Adrenal gland (tissue), 5 donors: ENCODE measurements around the gene MIER3.

Source experiments
- CTCF ChIP-seq, 6 experiments: fragments of 450-650 bp in 4 of 6; fragments of 200-600 bp in 2 of 6; sonication (generic) in 1 of 6; IDR thresholded peaks; 1 replicate in 5 of 6; 2 replicates in 1 of 6; pipeline versions ENCODE4 v1.5.1 to v1.8.0; 2016 to 2021; ENCODE audit warnings: antibody characterized with exemption in 6 of 6, mild to moderate bottlenecking in 2 of 6, moderate library complexity in 1 of 6
- POLR2A ChIP-seq, 2 donors: fragments of 450-650 bp; IDR thresholded peaks; one replicate each; pipeline ENCODE4 v1.6.1; 2017; ENCODE audit warnings: antibody characterized with exemption in 2 of 2, mild to moderate bottlenecking in 2 of 2, moderate library complexity in 1 of 2
- donor health status: DM: no; HTN: no; CAD: no.

- TF ChIP-seq POLR2A (IDR thresholded peaks at IDR 0.05) (no peak), CTCF (IDR thresholded peaks at IDR 0.05) (no peak)
These were observed 70.4 kb downstream of the MIER3 start for GRCh38 chr5:56881571-56881970.
